ENCODE data around the gene KDM4B. TPM values are rescaled to one million over a fixed set of nuclear protein-coding genes. Genes with fewer than 3 reads are reported as not detected.

The KDM4B gene
- total RNA-seq, 2 experiments from 2014 or later, result 33.9 to 35.8 TPM

DNA sequence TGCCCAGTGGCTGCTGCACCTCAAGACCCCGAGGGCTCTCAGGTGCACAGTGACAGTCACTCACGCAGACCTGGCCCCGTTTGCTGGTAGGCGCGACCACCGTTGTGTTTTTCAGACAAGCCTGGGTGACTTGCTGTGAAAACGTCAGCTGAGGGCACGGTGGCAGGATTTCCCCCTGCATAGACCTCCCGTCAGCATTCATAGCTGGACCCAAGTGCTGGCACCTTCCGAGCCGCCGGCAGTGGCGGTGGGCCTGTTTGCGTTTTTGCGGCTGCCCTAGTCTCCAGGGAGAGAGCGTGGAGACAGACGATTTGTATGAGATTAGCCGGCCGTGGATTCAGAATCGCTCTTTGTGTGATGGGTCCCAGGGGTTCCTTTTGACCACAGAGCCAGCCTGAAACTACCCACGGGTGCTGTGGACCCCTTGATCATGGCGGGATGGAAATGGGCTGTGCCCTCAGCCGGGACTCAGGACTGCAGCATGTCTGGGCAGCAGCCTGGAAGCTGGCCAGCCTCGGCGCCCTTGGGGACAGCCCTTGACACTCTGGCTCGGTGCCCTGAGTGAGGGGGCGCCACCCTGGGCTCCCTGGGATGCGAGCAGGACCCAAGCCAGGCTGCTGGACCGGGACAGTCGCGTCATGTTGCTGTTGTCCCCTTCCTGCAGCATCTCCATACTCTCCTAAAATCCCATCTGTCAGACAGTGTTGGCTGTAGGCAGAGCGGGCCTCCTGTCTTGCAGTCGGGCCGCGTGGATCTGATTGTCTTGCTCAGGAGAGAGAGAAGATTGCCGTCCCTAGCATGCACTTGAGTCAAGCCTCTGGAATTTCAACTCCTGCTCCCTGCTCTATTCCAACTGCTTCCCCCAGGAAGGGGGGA lies 8.6 kb downstream of the KDM4B start:
- CTCF ChIA-PET, result interaction anchor here (0.8 kb wide), 1 partner anchor 147 kb away, joined by 4 read pairs; no protein-coding TSS in a partner anchor
- DNase-seq (no peak), ATAC-seq (no peak)
- Mint-ChIP-seq H3K4me1 (peaks cover 10% of the 10 kb centered on the region), H3K4me3 (no peak overlapping the region), H3K27me3 (no peaks in the 10 kb centered on the region), H3K27ac (no peak overlapping the region), H3K36me3 (ENCODE audit: low read depth) (peaks cover 6% of the 10 kb centered on the region), H3K9me3 (ENCODE audit: low read depth) (no peaks in the 10 kb centered on the region)
- POLR2A ChIA-PET, result no interaction called here
- intact Hi-C loops (cut with DNase I, micrococcal nuclease), result no loop called here

DNA sequence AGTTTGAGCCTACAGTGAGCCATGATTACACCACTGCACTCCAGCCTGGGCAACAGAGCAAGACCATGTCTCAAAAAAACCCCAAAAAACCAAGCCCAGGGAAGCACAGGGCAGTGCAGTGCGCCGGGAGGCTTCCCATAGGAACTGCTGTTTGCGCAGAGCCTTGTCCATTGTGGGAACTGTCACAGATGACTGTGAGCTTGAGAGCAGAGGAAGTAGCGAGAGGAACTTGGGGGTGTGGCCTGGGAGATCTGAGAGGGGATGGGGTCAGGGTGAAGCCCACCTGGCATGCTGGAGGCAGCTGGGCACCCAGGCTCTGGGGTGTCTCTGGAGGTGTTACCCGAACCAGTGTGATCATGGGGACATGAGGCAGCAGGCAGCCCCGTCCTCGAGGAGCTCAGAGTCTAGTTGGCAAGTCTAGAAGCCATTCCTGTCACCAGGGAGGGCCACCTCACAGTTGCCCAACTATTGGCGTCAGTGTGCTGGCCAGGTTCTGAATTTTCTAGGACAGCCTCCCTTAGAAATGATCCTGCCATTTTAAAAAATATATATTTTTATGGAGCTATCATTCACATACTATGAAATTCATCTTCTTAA lies 10.4 kb downstream of the KDM4B start:
- no peak for ATAC-seq
- H3K4me3 Mint-ChIP-seq, result no peak overlapping the region
- CTCF ChIA-PET, result no interaction called here

DNA sequence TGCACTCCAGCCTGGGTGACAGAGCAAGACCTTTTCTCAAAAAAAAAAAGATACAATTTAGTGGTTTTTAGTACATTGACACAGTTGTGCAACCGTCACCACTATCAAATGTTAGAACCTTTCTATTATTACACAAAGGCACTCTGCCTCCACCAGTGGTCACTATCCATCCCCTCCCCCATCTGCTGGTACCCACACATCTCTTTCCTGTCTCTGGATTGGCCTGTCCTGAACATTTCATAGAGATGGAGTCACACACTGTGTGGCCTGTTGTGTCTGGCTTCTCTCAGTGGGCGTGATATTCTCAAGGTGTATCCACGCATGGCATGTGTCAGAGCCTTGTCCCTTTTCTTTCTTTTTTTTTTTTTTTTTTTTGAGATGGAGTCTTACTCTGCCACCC lies 11.2 kb downstream of the KDM4B start:
- Mint-ChIP-seq H3K27me3 (no peaks in the 10 kb centered on the region), H3K9me3 (ENCODE audit: low read depth) (no peaks in the 10 kb centered on the region), H3K4me3 (no peak overlapping the region), H3K4me1 (peaks cover 6% of the 10 kb centered on the region), H3K36me3 (ENCODE audit: low read depth) (peaks cover 3% of the 10 kb centered on the region), H3K27ac (no peak overlapping the region)
- DNase-seq (no peak), ATAC-seq (no peak)
- CTCF ChIA-PET, result no interaction called here
- POLR2A ChIA-PET, result no interaction called here
- intact Hi-C loops (cut with DNase I, micrococcal nuclease), result no loop called here

More for the DNA sequence above, 10.4 kb downstream of the KDM4B start:
- peaks cover 10% of the 10 kb centered on the region for H3K4me1 Mint-ChIP-seq
- no peak for DNase-seq
- POLR2A ChIA-PET, result no interaction called here
- no peak overlapping the region for H3K27ac Mint-ChIP-seq
- intact Hi-C loops (cut with DNase I, micrococcal nuclease), result no loop called here
- peaks cover 6% of the 10 kb centered on the region for H3K36me3 Mint-ChIP-seq (ENCODE audit: low read depth)
- no peaks in the 10 kb centered on the region for H3K27me3 Mint-ChIP-seq
- no peaks in the 10 kb centered on the region for H3K9me3 Mint-ChIP-seq (ENCODE audit: low read depth)

DNA sequence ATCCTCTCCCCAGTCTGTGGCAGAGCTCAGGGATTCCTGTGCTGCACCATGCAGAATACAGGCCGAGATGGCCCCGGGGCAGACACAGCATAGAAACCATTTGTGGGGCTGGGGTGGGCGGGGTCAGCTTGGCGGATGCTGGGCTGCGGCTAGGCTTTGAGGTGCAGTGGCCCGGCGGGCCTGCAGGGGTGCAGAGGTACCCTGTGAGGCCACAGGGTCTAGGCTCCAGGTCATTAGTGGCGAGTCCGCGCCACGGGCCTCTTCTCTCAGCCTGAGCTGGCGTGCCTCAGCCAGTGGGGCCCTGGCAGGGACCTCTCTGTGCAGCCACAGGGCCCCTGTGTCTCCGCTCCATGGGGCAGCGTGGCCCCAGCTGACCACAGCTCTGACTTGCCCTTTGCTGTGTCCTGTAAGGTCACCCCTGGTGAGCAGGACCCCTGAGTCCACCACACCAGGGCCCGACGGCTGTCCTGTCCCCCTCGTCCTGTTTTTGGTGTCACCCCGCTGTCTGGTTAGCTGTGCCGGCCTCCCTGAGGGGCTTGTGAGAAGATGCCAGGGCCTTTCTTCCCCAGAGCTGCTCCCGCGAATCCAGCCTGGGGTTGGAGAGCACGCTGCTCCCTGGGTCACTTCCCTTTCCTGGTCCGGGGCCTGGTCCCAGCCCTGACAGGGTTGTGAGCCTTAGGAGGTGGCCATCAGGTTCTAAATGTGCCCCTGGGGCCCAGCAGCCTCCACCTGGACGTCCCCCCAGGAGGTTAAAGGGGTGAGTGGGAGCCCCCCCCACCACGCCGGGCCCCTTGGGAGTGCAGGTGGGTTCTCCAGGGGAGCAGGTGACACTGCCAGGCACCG lies 12.1 kb downstream of the KDM4B start:
- peaks cover 7% of the 10 kb centered on the region for H3K4me1 Mint-ChIP-seq
- POLR2A ChIA-PET, result interaction anchor here (0.6 kb wide), 1 partner anchor 17 kb away, joined by 3 read pairs; no protein-coding TSS in a partner anchor
- CTCF ChIA-PET, result no interaction called here
- H3K36me3 Mint-ChIP-seq (ENCODE audit: low read depth), result peaks cover 4% of the 10 kb centered on the region
- no peaks in the 10 kb centered on the region for H3K27me3 Mint-ChIP-seq
- intact Hi-C loops (cut with DNase I, micrococcal nuclease), result no loop called here
- ATAC-seq (no peak), DNase-seq (no peak)
- no peaks in the 10 kb centered on the region for H3K9me3 Mint-ChIP-seq (ENCODE audit: low read depth)
- H3K4me3 Mint-ChIP-seq, result no peak overlapping the region
- H3K27ac Mint-ChIP-seq, result no peak overlapping the region

GRCh38 chr19:4981681-4981958 lies 12.7 kb downstream of the KDM4B start:
- ChIA-PET POLR2A (no interaction called here), CTCF (no interaction called here)
- Mint-ChIP-seq H3K4me3 (no peak overlapping the region), H3K4me1 (peaks cover 7% of the 10 kb centered on the region), H3K27ac (no peak overlapping the region), H3K9me3 (ENCODE audit: low read depth) (no peaks in the 10 kb centered on the region), H3K36me3 (ENCODE audit: low read depth) (peaks cover 4% of the 10 kb centered on the region), H3K27me3 (no peaks in the 10 kb centered on the region)
- intact Hi-C loops (cut with DNase I, micrococcal nuclease), result no loop called here
- ATAC-seq (no peak), DNase-seq (no peak)

DNA sequence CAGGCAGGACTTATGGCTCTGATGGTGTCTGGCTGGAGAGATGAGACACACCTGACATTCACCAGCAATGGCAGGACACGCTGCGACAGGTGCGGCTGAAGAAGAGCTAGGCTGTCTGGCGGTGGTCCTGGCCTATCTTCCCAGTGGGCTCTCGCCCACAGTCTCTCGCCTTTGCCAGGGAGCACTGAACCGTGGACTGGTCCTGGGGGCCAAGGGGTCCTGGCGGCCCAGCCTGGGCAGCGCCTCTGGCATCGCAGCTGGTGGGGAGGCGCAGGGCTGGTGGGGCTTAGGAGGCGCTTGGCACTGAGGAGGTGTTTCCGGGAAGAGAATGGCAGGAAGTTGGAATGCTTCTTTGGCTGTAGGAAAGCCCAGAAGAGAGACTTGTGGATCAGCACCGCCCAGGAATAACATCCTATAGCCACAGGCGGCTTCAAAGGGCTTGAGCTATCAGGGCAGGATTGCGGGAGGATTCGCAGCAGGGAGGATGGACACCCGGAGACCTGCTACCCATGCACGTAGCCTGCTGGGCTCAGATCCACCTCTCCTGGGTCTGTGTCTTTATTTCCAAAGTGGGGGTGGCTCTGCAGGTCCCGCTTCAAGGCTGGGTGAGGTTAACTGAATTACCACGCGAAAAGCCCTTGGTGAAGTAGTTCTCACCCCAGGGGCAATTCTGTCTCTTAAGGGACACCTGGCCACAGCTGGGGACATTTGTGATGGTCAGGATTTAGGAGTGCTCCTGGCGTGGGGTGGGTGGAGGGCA lies 14.6 kb downstream of the KDM4B start:
- DNase-seq (no peak), ATAC-seq (no peak)
- Mint-ChIP-seq H3K27ac (no peak overlapping the region), H3K9me3 (ENCODE audit: low read depth) (no peaks in the 10 kb centered on the region), H3K4me3 (no peak overlapping the region), H3K4me1 (peaks cover 10% of the 10 kb centered on the region), H3K27me3 (no peaks in the 10 kb centered on the region), H3K36me3 (ENCODE audit: low read depth) (peaks cover 1% of the 10 kb centered on the region)
- ChIA-PET POLR2A (interaction anchor here (0.6 kb wide), 1 partner anchor 26 kb away, joined by 17 read pairs; no protein-coding TSS in a partner anchor), CTCF (interaction anchor here (0.6 kb wide), 1 partner anchor 20 kb away, joined by 3 read pairs; no protein-coding TSS in a partner anchor)
- intact Hi-C loops (cut with DNase I, micrococcal nuclease), result no loop called here

- POLR2A ChIA-PET, result no interaction called here
- Mint-ChIP-seq H3K27ac (no peak overlapping the region), H3K27me3 (no peaks in the 10 kb centered on the region), H3K4me1 (peaks cover 10% of the 10 kb centered on the region), H3K4me3 (no peak overlapping the region), H3K36me3 (ENCODE audit: low read depth) (peaks cover 1% of the 10 kb centered on the region), H3K9me3 (ENCODE audit: low read depth) (no peaks in the 10 kb centered on the region)
- intact Hi-C loops (cut with DNase I, micrococcal nuclease), result no loop called here
- ATAC-seq (no peak), DNase-seq (no peak)
- CTCF ChIA-PET, result no interaction called here
Measured at GRCh38 chr19:4984106-4984380, 15.1 kb downstream of the KDM4B start.

DNA sequence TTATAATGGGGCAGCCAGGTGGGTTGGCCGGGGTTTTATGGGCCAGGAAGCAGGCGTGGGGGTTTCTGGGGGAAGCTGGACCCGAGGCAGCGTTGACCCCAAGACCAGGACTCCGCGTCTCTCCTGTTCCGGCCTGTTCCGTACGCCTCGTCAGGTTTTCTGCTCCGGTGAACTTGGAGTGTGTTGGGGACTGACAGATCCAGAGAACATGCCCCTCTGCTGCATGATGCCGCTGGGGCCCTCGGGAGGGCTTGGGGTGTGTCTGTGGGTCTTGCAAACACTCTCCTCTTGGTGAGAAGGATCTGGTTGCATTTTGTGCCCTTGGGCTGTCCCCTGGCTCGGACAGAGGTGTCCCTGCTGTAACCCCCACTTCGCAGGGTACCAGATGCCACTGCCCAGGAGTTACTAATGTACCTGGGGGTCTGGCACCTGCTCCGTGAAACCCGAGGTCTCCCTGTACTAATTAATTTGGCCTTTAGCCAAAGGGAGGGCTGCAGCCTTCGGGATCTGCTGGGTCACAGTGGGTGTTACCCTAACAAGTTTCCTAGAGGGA lies 15.6 kb downstream of the KDM4B start:
- POLR2A ChIA-PET, result no interaction called here
- Mint-ChIP-seq H3K27me3 (no peaks in the 10 kb centered on the region), H3K4me3 (no peak overlapping the region), H3K27ac (no peak overlapping the region), H3K9me3 (ENCODE audit: low read depth) (no peaks in the 10 kb centered on the region), H3K4me1 (peaks cover 10% of the 10 kb centered on the region), H3K36me3 (ENCODE audit: low read depth) (peaks cover 1% of the 10 kb centered on the region)
- CTCF ChIA-PET, result no interaction called here
- DNase-seq (no peak), ATAC-seq (no peak)
- intact Hi-C loops (cut with DNase I, micrococcal nuclease), result no loop called here

GRCh38 chr19:4985551-4985991 lies 16.7 kb downstream of the KDM4B start:
- no peak overlapping the region for H3K27ac Mint-ChIP-seq
- ATAC-seq (no peak), DNase-seq (no peak)
- H3K9me3 Mint-ChIP-seq (ENCODE audit: low read depth), result no peaks in the 10 kb centered on the region
- ChIA-PET POLR2A (interaction anchor here (0.6 kb wide), 1 partner anchor 69 kb away, joined by 3 read pairs; no protein-coding TSS in a partner anchor), CTCF (no interaction called here)
- H3K36me3 Mint-ChIP-seq (ENCODE audit: low read depth), result peaks cover 1% of the 10 kb centered on the region
- H3K4me3 Mint-ChIP-seq, result no peak overlapping the region
- intact Hi-C loops (cut with DNase I, micrococcal nuclease), result no loop called here
- no peaks in the 10 kb centered on the region for H3K27me3 Mint-ChIP-seq
- peaks cover 9% of the 10 kb centered on the region for H3K4me1 Mint-ChIP-seq

DNA sequence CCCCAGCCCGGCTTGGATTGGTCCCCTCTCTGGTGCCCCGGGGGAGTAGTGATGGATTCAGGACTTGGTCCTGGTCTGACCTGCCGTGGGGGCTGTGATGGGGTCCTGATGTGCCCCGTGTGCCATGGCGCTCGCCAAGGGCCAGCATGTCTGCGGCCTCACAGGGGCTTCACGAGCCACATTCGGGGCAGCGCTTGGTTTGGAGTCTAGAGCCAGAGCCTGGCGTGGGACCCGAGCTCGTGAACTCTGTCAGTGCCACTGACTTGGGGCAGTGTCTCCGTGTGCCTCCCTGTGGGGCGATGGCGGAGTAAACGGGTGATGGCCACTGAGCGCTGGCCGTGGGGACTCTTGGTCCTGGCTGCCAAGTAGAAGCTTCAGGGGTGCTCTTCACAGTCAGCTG lies 17.1 kb downstream of the KDM4B start:
- intact Hi-C loops (cut with DNase I, micrococcal nuclease), result no loop called here
- Mint-ChIP-seq H3K36me3 (ENCODE audit: low read depth) (peaks cover 1% of the 10 kb centered on the region), H3K4me1 (peaks cover 8% of the 10 kb centered on the region), H3K27me3 (no peaks in the 10 kb centered on the region), H3K4me3 (no peak overlapping the region), H3K9me3 (ENCODE audit: low read depth) (no peaks in the 10 kb centered on the region), H3K27ac (no peak overlapping the region)
- DNase-seq, result no peak
- no peak for ATAC-seq
- ChIA-PET POLR2A (interaction anchor here (0.6 kb wide), 1 partner anchor 191 kb away, joined by 3 read pairs; no protein-coding TSS in a partner anchor), CTCF (no interaction called here)

GRCh38 chr19:4986471-4986891 lies 17.6 kb downstream of the KDM4B start:
- ChIA-PET POLR2A (interaction anchor here (0.6 kb wide), 1 partner anchor 190 kb away, joined by 3 read pairs; no protein-coding TSS in a partner anchor), CTCF (no interaction called here)
- no peak overlapping the region for H3K4me3 Mint-ChIP-seq
- H3K9me3 Mint-ChIP-seq (ENCODE audit: low read depth), result no peaks in the 10 kb centered on the region
- no peak for DNase-seq
- H3K4me1 Mint-ChIP-seq, result peaks cover 8% of the 10 kb centered on the region
- peaks cover 3% of the 10 kb centered on the region for H3K36me3 Mint-ChIP-seq (ENCODE audit: low read depth)
- intact Hi-C loops (cut with DNase I, micrococcal nuclease), result no loop called here
- no peak overlapping the region for H3K27ac Mint-ChIP-seq
- no peaks in the 10 kb centered on the region for H3K27me3 Mint-ChIP-seq
- no peak for ATAC-seq
